HEK293 (cell line): ENCODE data around the gene RPL35.
A peak's percentile ranks its signal among the peaks of the same experiment; 100 is the strongest.

Experiments
- GLIS1 ChIP-seq: fragments of 450-650 bp; formaldehyde crosslinking; IDR thresholded peaks from 2 replicates; pipeline ENCODE4 v1.5.1; 2016; ENCODE audit warnings: missing biosample characterization, missing genetic modification characterization
- KLF8 ChIP-seq: fragments of 450-650 bp; formaldehyde crosslinking; IDR thresholded peaks from 2 replicates; pipeline ENCODE4 v1.5.1; 2016; ENCODE audit warnings: missing biosample characterization, missing genetic modification characterization
- KLF9 ChIP-seq: fragments of 450-650 bp; formaldehyde crosslinking; IDR thresholded peaks from 2 replicates; pipeline ENCODE4 v1.5.1; 2016; ENCODE audit warnings: missing biosample characterization, missing genetic modification characterization, low read depth
- OSR2 ChIP-seq: fragments of 450-650 bp; formaldehyde crosslinking; IDR thresholded peaks from 2 replicates; pipeline ENCODE4 v1.5.1; 2016; ENCODE audit warnings: missing biosample characterization, missing genetic modification characterization
- SP7 ChIP-seq: fragments of 450-650 bp; formaldehyde crosslinking; IDR thresholded peaks from 2 replicates; pipeline ENCODE4 v1.5.1; 2016; ENCODE audit warnings: missing biosample characterization, missing genetic modification characterization
- WT1 ChIP-seq: fragments of 450-650 bp; formaldehyde crosslinking; IDR thresholded peaks from 2 replicates; pipeline ENCODE4 v1.5.1; 2016; ENCODE audit warnings: missing biosample characterization, missing genetic modification characterization
- YY1 ChIP-seq: fragments of 450-650 bp; formaldehyde crosslinking; IDR thresholded peaks from 2 replicates; pipeline ENCODE4 v1.5.1; 2018; ENCODE audit warnings: missing biosample characterization, missing genetic modification characterization
- ZIC2 ChIP-seq: fragments of 450-650 bp; formaldehyde crosslinking; IDR thresholded peaks from 2 replicates; pipeline ENCODE4 v1.5.1; 2016; ENCODE audit warnings: missing biosample characterization, missing genetic modification characterization
- ZNF155 ChIP-seq: fragments of 450-650 bp; formaldehyde crosslinking; IDR thresholded peaks from 2 replicates; pipeline ENCODE4 v1.5.1; 2016; ENCODE audit warnings: missing biosample characterization, missing genetic modification characterization
- ZNF174 ChIP-seq: fragments of 450-650 bp; formaldehyde crosslinking; IDR thresholded peaks from 2 replicates; pipeline ENCODE4 v1.5.0; 2017; ENCODE audit warnings: missing biosample characterization, mild to moderate bottlenecking, missing genetic modification characterization
- ZNF19 ChIP-seq: fragments of 450-650 bp; formaldehyde crosslinking; IDR thresholded peaks from 2 replicates; pipeline ENCODE4; 2016; ENCODE audit warnings: missing biosample characterization, missing genetic modification characterization, low read depth
- ZNF24 ChIP-seq: fragments of 450-650 bp; formaldehyde crosslinking; IDR thresholded peaks from 2 replicates; pipeline ENCODE4 v1.5.1; 2016; ENCODE audit warnings: missing biosample characterization, missing genetic modification characterization
- ZNF335 ChIP-seq: fragments of 450-650 bp; formaldehyde crosslinking; conservative IDR thresholded peaks from 2 replicates; pipeline ENCODE4 v1.5.1; 2016; ENCODE audit warnings: missing biosample characterization, missing genetic modification characterization
- ZNF404 ChIP-seq: fragments of 450-650 bp; formaldehyde crosslinking; IDR thresholded peaks from 2 replicates; pipeline ENCODE4 v1.5.1; 2017; ENCODE audit warnings: missing biosample characterization, missing genetic modification characterization
- ZNF585B ChIP-seq: fragments of 450-650 bp; formaldehyde crosslinking; IDR thresholded peaks from 2 replicates; pipeline ENCODE4 v1.5.1; 2016; ENCODE audit warnings: missing biosample characterization, missing genetic modification characterization
- ZNF76 ChIP-seq: fragments of 450-650 bp; formaldehyde crosslinking; IDR thresholded peaks from 2 replicates; pipeline ENCODE4; 2016; ENCODE audit warnings: low read depth, missing biosample characterization, missing genetic modification characterization, borderline replicate concordance
- ZNF776 ChIP-seq: fragments of 450-650 bp; formaldehyde crosslinking; IDR thresholded peaks from 2 replicates; pipeline ENCODE4 v1.5.0; 2017; ENCODE audit warnings: missing biosample characterization, missing genetic modification characterization, borderline replicate concordance
- ZNF830 ChIP-seq: fragments of 450-650 bp; IDR thresholded peaks from 2 replicates; pipeline ENCODE4 v1.5.0; 2018; ENCODE audit warnings: missing biosample characterization, missing genetic modification characterization, low read depth, mild to moderate bottlenecking, moderate library complexity
- ZSCAN30 ChIP-seq: fragments of 450-650 bp; IDR thresholded peaks from 2 replicates; pipeline ENCODE4 v1.5.1; 2018; ENCODE audit warnings: missing biosample characterization, mild to moderate bottlenecking, missing genetic modification characterization, moderate library complexity
- TF ChIP-seq, protein P1 (sequence below): fragments of 450-650 bp; formaldehyde crosslinking; IDR thresholded peaks from 2 replicates; pipeline ENCODE4 v1.5.1; 2017; ENCODE audit warnings: missing biosample characterization, missing genetic modification characterization
- TF ChIP-seq, protein P2 (sequence below): fragments of 450-650 bp; formaldehyde crosslinking; IDR thresholded peaks from 2 replicates; pipeline ENCODE4 v1.5.1; 2016; ENCODE audit warnings: missing biosample characterization, missing genetic modification characterization
- TF ChIP-seq, protein P3 (sequence below): fragments of 450-650 bp; formaldehyde crosslinking; IDR thresholded peaks from 2 replicates; pipeline ENCODE4 v1.5.1; 2016; ENCODE audit warnings: missing biosample characterization, missing genetic modification characterization, low read depth
- TF ChIP-seq, protein P4 (sequence below): fragments of 450-650 bp; formaldehyde crosslinking; IDR thresholded peaks from 2 replicates; pipeline ENCODE4 v1.5.1; 2017; ENCODE audit warnings: missing biosample characterization, missing genetic modification characterization
- TF ChIP-seq, protein P5 (sequence below): fragments of 450-650 bp; formaldehyde crosslinking; IDR thresholded peaks from 2 replicates; pipeline ENCODE4 v1.5.1; 2017; ENCODE audit warnings: missing biosample characterization, mild to moderate bottlenecking, missing genetic modification characterization, moderate library complexity
- TF ChIP-seq, protein P6 (sequence below): fragments of 450-650 bp; formaldehyde crosslinking; IDR thresholded peaks from 2 replicates; pipeline ENCODE4 v1.5.1; 2016; ENCODE audit warnings: missing biosample characterization, missing genetic modification characterization
- TF ChIP-seq, protein P7 (sequence below): fragments of 450-650 bp; formaldehyde crosslinking; IDR thresholded peaks from 2 replicates; pipeline ENCODE4 v1.5.1; 2016; ENCODE audit warnings: missing biosample characterization, missing genetic modification characterization
- TF ChIP-seq, protein P8 (sequence below): fragments of 450-650 bp; formaldehyde crosslinking; IDR thresholded peaks from 2 replicates; pipeline ENCODE4 v1.5.1; 2016; ENCODE audit warnings: missing biosample characterization, missing genetic modification characterization

The RPL35 gene

DNA sequence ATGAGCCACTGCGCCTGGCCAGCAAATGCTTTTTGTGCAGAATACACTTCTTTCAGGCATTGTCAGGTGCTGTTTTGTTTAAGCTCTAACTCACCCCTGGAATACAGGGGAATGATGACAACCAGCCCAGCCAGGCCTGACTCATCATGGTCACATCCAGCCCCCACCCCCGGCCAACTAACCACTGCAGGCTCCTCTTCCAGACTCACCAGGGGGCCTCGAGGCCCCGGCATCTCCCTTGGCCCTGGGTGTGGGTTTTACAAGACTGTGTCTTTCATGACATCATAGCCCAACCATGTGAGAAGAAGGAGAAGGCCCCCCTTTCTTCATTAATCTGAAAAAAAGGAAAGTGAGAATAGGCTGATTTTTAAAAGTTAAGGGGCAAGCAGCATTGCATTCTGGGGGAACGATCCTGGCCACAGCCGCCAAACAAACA lies 49.3 kb downstream of the RPL35 start (continued):
- TF ChIP-seq, protein P1, sequence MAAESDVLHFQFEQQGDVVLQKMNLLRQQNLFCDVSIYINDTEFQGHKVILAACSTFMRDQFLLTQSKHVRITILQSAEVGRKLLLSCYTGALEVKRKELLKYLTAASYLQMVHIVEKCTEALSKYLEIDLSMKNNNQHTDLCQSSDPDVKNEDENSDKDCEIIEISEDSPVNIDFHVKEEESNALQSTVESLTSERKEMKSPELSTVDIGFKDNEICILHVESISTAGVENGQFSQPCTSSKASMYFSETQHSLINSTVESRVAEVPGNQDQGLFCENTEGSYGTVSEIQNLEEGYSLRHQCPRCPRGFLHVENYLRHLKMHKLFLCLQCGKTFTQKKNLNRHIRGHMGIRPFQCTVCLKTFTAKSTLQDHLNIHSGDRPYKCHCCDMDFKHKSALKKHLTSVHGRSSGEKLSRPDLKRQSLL (tag by site-specific recombination): no peak
- TF ChIP-seq, protein P2, sequence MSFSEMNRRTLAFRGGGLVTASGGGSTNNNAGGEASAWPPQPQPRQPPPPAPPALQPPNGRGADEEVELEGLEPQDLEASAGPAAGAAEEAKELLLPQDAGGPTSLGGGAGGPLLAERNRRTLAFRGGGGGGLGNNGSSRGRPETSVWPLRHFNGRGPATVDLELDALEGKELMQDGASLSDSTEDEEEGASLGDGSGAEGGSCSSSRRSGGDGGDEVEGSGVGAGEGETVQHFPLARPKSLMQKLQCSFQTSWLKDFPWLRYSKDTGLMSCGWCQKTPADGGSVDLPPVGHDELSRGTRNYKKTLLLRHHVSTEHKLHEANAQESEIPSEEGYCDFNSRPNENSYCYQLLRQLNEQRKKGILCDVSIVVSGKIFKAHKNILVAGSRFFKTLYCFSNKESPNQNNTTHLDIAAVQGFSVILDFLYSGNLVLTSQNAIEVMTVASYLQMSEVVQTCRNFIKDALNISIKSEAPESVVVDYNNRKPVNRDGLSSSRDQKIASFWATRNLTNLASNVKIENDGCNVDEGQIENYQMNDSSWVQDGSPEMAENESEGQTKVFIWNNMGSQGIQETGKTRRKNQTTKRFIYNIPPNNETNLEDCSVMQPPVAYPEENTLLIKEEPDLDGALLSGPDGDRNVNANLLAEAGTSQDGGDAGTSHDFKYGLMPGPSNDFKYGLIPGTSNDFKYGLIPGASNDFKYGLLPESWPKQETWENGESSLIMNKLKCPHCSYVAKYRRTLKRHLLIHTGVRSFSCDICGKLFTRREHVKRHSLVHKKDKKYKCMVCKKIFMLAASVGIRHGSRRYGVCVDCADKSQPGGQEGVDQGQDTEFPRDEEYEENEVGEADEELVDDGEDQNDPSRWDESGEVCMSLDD (tag by site-specific recombination): no peak
- TF ChIP-seq, protein P3, sequence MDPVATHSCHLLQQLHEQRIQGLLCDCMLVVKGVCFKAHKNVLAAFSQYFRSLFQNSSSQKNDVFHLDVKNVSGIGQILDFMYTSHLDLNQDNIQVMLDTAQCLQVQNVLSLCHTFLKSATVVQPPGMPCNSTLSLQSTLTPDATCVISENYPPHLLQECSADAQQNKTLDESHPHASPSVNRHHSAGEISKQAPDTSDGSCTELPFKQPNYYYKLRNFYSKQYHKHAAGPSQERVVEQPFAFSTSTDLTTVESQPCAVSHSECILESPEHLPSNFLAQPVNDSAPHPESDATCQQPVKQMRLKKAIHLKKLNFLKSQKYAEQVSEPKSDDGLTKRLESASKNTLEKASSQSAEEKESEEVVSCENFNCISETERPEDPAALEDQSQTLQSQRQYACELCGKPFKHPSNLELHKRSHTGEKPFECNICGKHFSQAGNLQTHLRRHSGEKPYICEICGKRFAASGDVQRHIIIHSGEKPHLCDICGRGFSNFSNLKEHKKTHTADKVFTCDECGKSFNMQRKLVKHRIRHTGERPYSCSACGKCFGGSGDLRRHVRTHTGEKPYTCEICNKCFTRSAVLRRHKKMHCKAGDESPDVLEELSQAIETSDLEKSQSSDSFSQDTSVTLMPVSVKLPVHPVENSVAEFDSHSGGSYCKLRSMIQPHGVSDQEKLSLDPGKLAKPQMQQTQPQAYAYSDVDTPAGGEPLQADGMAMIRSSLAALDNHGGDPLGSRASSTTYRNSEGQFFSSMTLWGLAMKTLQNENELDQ (tag by site-specific recombination): no peak
- TF ChIP-seq KLF8 (tag by site-specific recombination): peak; percentile 36; the same call in 1 of the 2 replicates
- TF ChIP-seq, protein P4, sequence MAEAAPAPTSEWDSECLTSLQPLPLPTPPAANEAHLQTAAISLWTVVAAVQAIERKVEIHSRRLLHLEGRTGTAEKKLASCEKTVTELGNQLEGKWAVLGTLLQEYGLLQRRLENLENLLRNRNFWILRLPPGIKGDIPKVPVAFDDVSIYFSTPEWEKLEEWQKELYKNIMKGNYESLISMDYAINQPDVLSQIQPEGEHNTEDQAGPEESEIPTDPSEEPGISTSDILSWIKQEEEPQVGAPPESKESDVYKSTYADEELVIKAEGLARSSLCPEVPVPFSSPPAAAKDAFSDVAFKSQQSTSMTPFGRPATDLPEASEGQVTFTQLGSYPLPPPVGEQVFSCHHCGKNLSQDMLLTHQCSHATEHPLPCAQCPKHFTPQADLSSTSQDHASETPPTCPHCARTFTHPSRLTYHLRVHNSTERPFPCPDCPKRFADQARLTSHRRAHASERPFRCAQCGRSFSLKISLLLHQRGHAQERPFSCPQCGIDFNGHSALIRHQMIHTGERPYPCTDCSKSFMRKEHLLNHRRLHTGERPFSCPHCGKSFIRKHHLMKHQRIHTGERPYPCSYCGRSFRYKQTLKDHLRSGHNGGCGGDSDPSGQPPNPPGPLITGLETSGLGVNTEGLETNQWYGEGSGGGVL (tag by site-specific recombination): peak; percentile 51; the same call in 1 of the 2 replicates
- TF ChIP-seq GLIS1 (tag by site-specific recombination): peak; percentile 88
- TF ChIP-seq ZNF585B (tag by site-specific recombination): no peak
- TF ChIP-seq ZNF335 (tag by site-specific recombination): peak; percentile 48; the same call in 1 of the 2 replicates
- TF ChIP-seq ZNF155 (tag by site-specific recombination): no peak
- 0 out of 2 replicates have a peak, but pooled peaks have one; percentile 40 for TF ChIP-seq ZNF24 (tag by site-specific recombination)
- peak; percentile 52; the same call in 1 of the 2 replicates for TF ChIP-seq WT1
- no peak for TF ChIP-seq KLF9
- peak; percentile 9; the same call in 1 of the 2 replicates for TF ChIP-seq OSR2
- TF ChIP-seq SP7 (tag by site-specific recombination): peak; percentile 61; the same call in 1 of the 2 replicates
- TF ChIP-seq YY1 (tag by site-specific recombination): no peak
- TF ChIP-seq ZNF776 (tag by site-specific recombination): no peak
- TF ChIP-seq, protein P5, sequence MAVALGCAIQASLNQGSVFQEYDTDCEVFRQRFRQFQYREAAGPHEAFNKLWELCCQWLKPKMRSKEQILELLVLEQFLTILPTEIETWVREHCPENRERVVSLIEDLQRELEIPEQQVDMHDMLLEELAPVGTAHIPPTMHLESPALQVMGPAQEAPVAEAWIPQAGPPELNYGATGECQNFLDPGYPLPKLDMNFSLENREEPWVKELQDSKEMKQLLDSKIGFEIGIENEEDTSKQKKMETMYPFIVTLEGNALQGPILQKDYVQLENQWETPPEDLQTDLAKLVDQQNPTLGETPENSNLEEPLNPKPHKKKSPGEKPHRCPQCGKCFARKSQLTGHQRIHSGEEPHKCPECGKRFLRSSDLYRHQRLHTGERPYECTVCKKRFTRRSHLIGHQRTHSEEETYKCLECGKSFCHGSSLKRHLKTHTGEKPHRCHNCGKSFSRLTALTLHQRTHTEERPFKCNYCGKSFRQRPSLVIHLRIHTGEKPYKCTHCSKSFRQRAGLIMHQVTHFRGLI (tag by site-specific recombination): peak; percentile 72; the same call in 1 of the 2 replicates
- no peak for TF ChIP-seq ZNF174
- peak; percentile 68 for TF ChIP-seq ZIC2 (tag by site-specific recombination)
- TF ChIP-seq ZNF404 (tag by site-specific recombination): no peak
- no peak for TF ChIP-seq ZSCAN30
- TF ChIP-seq ZNF830 (tag by site-specific recombination): no peak
- TF ChIP-seq, protein P6, sequence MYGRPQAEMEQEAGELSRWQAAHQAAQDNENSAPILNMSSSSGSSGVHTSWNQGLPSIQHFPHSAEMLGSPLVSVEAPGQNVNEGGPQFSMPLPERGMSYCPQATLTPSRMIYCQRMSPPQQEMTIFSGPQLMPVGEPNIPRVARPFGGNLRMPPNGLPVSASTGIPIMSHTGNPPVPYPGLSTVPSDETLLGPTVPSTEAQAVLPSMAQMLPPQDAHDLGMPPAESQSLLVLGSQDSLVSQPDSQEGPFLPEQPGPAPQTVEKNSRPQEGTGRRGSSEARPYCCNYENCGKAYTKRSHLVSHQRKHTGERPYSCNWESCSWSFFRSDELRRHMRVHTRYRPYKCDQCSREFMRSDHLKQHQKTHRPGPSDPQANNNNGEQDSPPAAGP (tag by site-specific recombination): 0 out of 2 replicates have a peak, but pooled peaks have one; percentile 23
- peak; percentile 59; the same call in 1 of the 2 replicates for TF ChIP-seq ZNF76 (tag by site-specific recombination)
- no peak for TF ChIP-seq ZNF19
- TF ChIP-seq, protein P7, sequence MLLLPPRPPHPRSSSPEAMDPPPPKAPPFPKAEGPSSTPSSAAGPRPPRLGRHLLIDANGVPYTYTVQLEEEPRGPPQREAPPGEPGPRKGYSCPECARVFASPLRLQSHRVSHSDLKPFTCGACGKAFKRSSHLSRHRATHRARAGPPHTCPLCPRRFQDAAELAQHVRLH (tag by site-specific recombination): no peak
- TF ChIP-seq, protein P8, sequence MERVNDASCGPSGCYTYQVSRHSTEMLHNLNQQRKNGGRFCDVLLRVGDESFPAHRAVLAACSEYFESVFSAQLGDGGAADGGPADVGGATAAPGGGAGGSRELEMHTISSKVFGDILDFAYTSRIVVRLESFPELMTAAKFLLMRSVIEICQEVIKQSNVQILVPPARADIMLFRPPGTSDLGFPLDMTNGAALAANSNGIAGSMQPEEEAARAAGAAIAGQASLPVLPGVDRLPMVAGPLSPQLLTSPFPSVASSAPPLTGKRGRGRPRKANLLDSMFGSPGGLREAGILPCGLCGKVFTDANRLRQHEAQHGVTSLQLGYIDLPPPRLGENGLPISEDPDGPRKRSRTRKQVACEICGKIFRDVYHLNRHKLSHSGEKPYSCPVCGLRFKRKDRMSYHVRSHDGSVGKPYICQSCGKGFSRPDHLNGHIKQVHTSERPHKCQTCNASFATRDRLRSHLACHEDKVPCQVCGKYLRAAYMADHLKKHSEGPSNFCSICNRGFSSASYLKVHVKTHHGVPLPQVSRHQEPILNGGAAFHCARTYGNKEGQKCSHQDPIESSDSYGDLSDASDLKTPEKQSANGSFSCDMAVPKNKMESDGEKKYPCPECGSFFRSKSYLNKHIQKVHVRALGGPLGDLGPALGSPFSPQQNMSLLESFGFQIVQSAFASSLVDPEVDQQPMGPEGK: peak; percentile 87
